Heart right ventricle (tissue), 16 donors: ENCODE measurements around the gene FRMPD1. TPM values are rescaled to one million over a fixed set of nuclear protein-coding genes. Genes with fewer than 3 reads are reported as not detected.
A peak's percentile ranks its signal among the peaks of the same experiment; 100 is the strongest.

Experiments used
- ATAC-seq, 8 donors: fragments of 200-7000 bp; cut with Tn5 transposase; one replicate each; pipeline ENCODE4 v1.9.1; 2020; ENCODE audit warnings: mild to moderate bottlenecking in 8 of 8, moderate library complexity in 8 of 8, moderate number of reproducible peaks in 1 of 8
- DNase-seq, 2 donors: peaks; one replicate each; pipeline ENCODE4 v3.0.0-alpha.2; 2020
- H3K27ac ChIP-seq, 10 donors: fragments of 200-600 bp; sonication (generic) in 2 of 10; one replicate each; pipeline versions ENCODE4 v1.5.0 to v1.8.0; 2020 to 2022; ENCODE audit warnings: mild to moderate bottlenecking in 3 of 10
- H3K27me3 ChIP-seq, 7 donors: fragments of 200-600 bp; one replicate each; pipeline ENCODE4 v1.8.0; 2021 to 2022; ENCODE audit warnings: mild to moderate bottlenecking in 2 of 7
- H3K36me3 ChIP-seq, 9 donors: fragments of 200-600 bp; sonication (generic) in 1 of 9; one replicate each; pipeline versions ENCODE4 v1.5.0 to v1.8.0; 2020 to 2022; ENCODE audit warnings: mild to moderate bottlenecking in 2 of 9
- H3K4me1 ChIP-seq, 9 donors: fragments of 200-600 bp; sonication (generic) in 1 of 9; one replicate each; pipeline versions ENCODE4 v1.5.0 to v1.8.0; 2020 to 2022; ENCODE audit warnings: mild to moderate bottlenecking in 4 of 9
- H3K4me3 ChIP-seq, 10 donors: fragments of 200-600 bp; sonication (generic) in 2 of 10; one replicate each; pipeline versions ENCODE4 v1.5.0 to v1.8.0; 2020 to 2022; ENCODE audit warnings: mild to moderate bottlenecking in 7 of 10, moderate library complexity in 2 of 10
- H3K9me3 ChIP-seq, 11 donors: fragments of 200-600 bp in 10 of 11; sonication (generic) in 2 of 11; one replicate each; pipeline versions ENCODE4 v1.5.0 to v1.8.0; 2013 to 2022; ENCODE audit warnings: mild to moderate bottlenecking in 2 of 11, control low read depth in 1 of 11, moderate library complexity in 1 of 11
- WGBS, 2 donors: extraction: QIAGEN DNeasy Blood & Tissue Kit; methylation state at CpG; one replicate each; pipeline ENCODE4 v1.1.7; 2013; ENCODE audit warnings: inconsistent platforms in 1 of 2; 5-methylcytosine and 5-hydroxymethylcytosine counted together
- intact Hi-C, 10 donors: fragments of 100-400 bp; cut with DNase I; formaldehyde crosslinking; loops; one replicate each; pipeline versions ENCODE4 v1.11.1 to v1.14.2; 2022
- polyA plus RNA-seq, 2 donors: library from polyadenylated mRNA; stranded (reverse); fragments of 200-250 nt; gene quantifications; one replicate each; pipeline ENCODE4 v1.2.3, GENCODE V29; 2013
- total RNA-seq, 10 donors: library from RNA; stranded (reverse); fragmentation: NEBNext Ultra II Directional in 3 of 10; extraction: Animal tissue kit (Norgen Biotek cat#: 25700) in 3 of 10; gene quantifications; one replicate each; pipeline versions ENCODE4 v1.2.1 to v1.2.4, GENCODE V29; 2021 to 2023
- TF ChIP-seq, protein P1 (sequence below), 9 donors: fragments of 200-600 bp; sonication (generic) in 2 of 9; IDR thresholded peaks; one replicate each; pipeline versions ENCODE4 v1.5.0 to v1.8.0; 2021 to 2022; ENCODE audit warnings: antibody characterized with exemption in 9 of 9, mild to moderate bottlenecking in 5 of 9, moderate library complexity in 1 of 9
- donor health status: Arrhythmogenic right ventricular cardiomyopathy.
- donor health status: ischemic (EF 13 %, LVEDD 7.1; RV severe dilation, severe dysfunction).
- donor health status: healthy with polysubstance abuse.
- donor health status: DM: no; HTN: yes; CAD: no.
- donor health status: DM: no; HTN: no; CAD: no.
- donor health status: ischemic (EF 25% LVEDD 6.9; RV normal size, moderate dysfunction).
- donor health status: ischemic (EF 25% LVEDD 5.7; RV mildly dilated, moderate dysfunction).
- donor health status: healthy.
- donor health status: DM: yes; HTN: yes; CAD: no.
- donor health status: Ischemic cardiomyopathy.
- donor health status: ischemic (EF 35%, LVEDD 5.7; RV mildly dilated, moderate dysfunction).
- donor health status: nonischemic (EF 11% LVEDD 7.7; RV severe dilation, severe dysfunction).
- donor health status: DM: yes; HTN: yes; CAD: no.
- donor health status: PGD.
- donor health status: ischemic (EF 29% LVEDD 5.4; RV normal size, mild dysfunction).
- donor health status: nonischemic (EF 23%, LVEDD 6.1; RV moderate dilation, normal function).

FRMPD1 gene
- total and polyA plus RNA-seq, 12 donors: 0.03 to 1.7 (median 0.63) TPM

GRCh38 chr9:37745970-37746369 is 95.2 kb downstream of the FRMPD1 start:
- Histone ChIP-seq H3K9me3 (no peaks in the 10 kb centered on the region), H3K27ac (no peak overlapping the region), H3K4me3 (no peak overlapping the region), H3K36me3 (no peaks in the 10 kb centered on the region), H3K4me1 (no peaks in the 10 kb centered on the region), H3K27me3 (no peaks in the 10 kb centered on the region)
- TF ChIP-seq, protein P1, sequence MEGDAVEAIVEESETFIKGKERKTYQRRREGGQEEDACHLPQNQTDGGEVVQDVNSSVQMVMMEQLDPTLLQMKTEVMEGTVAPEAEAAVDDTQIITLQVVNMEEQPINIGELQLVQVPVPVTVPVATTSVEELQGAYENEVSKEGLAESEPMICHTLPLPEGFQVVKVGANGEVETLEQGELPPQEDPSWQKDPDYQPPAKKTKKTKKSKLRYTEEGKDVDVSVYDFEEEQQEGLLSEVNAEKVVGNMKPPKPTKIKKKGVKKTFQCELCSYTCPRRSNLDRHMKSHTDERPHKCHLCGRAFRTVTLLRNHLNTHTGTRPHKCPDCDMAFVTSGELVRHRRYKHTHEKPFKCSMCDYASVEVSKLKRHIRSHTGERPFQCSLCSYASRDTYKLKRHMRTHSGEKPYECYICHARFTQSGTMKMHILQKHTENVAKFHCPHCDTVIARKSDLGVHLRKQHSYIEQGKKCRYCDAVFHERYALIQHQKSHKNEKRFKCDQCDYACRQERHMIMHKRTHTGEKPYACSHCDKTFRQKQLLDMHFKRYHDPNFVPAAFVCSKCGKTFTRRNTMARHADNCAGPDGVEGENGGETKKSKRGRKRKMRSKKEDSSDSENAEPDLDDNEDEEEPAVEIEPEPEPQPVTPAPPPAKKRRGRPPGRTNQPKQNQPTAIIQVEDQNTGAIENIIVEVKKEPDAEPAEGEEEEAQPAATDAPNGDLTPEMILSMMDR (IDR thresholded peaks at IDR 0.05): no peak
- DNase-seq (no peak), ATAC-seq (peak in 1 of 8 donors; percentile 16)
- intact Hi-C loops: loop anchor here in 6 of 10 donors (5.0 to 10.0 kb wide), 5 partner anchors 161 to 659 kb away; partner anchors contain the start of gene ALDH1B1 (in 1 of the 6)
- 77 to 87% methylated on average over 8 of the region's 8 CpGs for WGBS, 2 donors

DNA sequence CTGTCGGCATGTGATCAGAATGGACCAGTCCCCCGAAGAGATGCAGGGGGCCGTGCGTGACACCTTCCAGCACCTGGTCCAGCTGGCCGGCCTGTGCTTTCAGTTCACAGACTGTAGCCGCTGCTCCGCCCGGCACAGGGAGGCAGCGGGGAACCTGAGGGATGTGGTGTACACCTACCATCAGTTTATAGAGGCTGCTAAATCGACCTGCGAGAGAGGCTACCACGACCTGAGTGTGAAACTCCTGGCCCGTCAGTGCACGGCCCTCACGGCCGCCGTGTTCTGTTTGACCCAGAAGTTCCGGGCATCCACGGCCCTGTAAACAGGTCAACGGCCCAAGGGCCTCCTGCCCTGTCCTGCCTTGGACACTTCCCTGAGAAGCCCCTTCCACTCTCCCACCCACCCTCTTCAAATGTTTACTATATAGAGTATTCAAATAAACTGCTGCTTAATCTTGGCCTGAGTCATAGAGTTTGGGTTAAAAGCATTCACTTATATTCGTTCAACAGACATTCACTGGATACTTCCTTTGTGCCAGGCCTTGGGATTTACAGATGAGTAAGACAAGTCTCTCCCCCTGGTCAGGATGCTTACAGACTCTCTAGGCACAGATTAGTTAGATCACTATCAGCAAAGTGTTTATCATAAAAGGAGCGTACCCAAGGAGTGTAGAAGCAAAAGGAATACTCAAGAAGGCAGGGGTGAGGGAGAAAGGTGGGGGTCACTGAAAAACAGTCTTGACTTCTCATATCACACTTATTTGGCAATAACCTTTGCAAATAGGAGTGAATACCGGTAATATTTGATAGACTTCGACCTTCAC is 95.9 kb downstream of the FRMPD1 start:
- Histone ChIP-seq H3K4me3 (no peak overlapping the region), H3K27ac (no peak overlapping the region), H3K27me3 (no peaks in the 10 kb centered on the region), H3K36me3 (no peaks in the 10 kb centered on the region), H3K4me1 (no peaks in the 10 kb centered on the region), H3K9me3 (no peaks in the 10 kb centered on the region)
- WGBS, 2 donors: 79 to 85% methylated on average over 24 of the region's 24 CpGs
- intact Hi-C loops: loop anchor here in 6 of 10 donors (5.0 to 10.0 kb wide), 5 partner anchors 162 to 658 kb away; partner anchors contain the start of gene ALDH1B1 (in 1 of the 6)
- TF ChIP-seq, protein P1 (IDR thresholded peaks at IDR 0.05): no peak
- DNase-seq: no peak
- peak in 2 of 8 donors; percentile 15 to 59 for ATAC-seq

DNA sequence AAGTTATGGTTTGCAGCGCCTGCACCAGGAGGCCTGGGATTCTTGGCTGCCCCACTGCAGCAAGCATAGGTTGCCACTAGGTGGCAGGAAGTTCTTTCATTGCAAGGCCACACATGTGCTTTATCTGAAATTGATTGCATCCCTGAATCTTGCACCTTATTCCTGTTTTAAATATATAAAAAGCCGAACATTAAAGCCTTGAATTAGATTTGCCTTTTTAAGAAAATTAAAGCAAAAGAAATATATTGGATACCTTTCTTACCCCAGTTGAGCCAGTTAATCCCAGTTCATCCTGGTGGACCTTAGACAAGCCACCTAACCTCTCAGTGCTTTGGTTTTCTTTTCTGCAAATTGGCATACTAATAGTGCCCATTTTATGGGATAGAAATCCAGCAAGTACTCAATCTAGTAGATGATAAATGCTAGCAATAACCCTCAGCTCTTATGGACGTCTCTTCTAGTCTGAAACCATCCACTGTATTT is 96.6 kb downstream of the FRMPD1 start:
- no peak overlapping the region for H3K27ac ChIP-seq
- peak; percentile 30 to 35 for DNase-seq
- intact Hi-C loops: loop anchor here in 6 of 10 donors (5.0 to 10.0 kb wide), 5 partner anchors 163 to 657 kb away; partner anchors contain the start of gene ALDH1B1 (in 1 of the 6)

GRCh38 chr9:37749129-37749528 is 98.4 kb downstream of the FRMPD1 start:
- Histone ChIP-seq H3K4me3 (no peak overlapping the region), H3K27ac (no peak overlapping the region), H3K9me3 (no peaks in the 10 kb centered on the region), H3K27me3 (no peaks in the 10 kb centered on the region), H3K4me1 (peaks cover 0 to 6% (median 1%) of the 10 kb centered on the region in 9 donors), H3K36me3 (no peaks in the 10 kb centered on the region)
- TF ChIP-seq, protein P1 (IDR thresholded peaks at IDR 0.05): no peak
- intact Hi-C loops: loop anchor here in 6 of 10 donors (5.0 to 10.0 kb wide), 5 partner anchors 164 to 656 kb away; partner anchors contain the start of gene ALDH1B1 (in 1 of the 6)
- ATAC-seq: no peak
- DNase-seq: no peak
- 53 to 62% methylated on average over 5 of the region's 5 CpGs for WGBS, 2 donors

More for the DNA sequence above, 96.6 kb downstream of the FRMPD1 start:
- 32 to 38% methylated on average over 3 of the region's 3 CpGs for WGBS, 2 donors
- H3K4me1 ChIP-seq: no peaks in the 10 kb centered on the region
- H3K4me3 ChIP-seq: no peak overlapping the region
- H3K27me3 ChIP-seq: no peaks in the 10 kb centered on the region
- no peaks in the 10 kb centered on the region for H3K36me3 ChIP-seq
- peak in 7 of 8 donors; percentile 47 to 82 (median 76) for ATAC-seq
- TF ChIP-seq, protein P1 (IDR thresholded peaks at IDR 0.05): peak; percentile 58 to 91 (median 85)
- no peaks in the 10 kb centered on the region for H3K9me3 ChIP-seq
